GM19023 (cell line): ENCODE results near the gene ST8SIA3.

Experiments
- ATAC-seq: cut with Tn5 transposase; IDR thresholded peaks from one replicate; pipeline ENCODE4 v1.9.1; 2021; ENCODE audit warnings: mild to moderate bottlenecking, moderate library complexity; ENCODE audit not compliant: unreplicated experiment

The ST8SIA3 gene

GRCh38 chr18:57352271-57352701 is at the start of gene ST8SIA3:
Gene ST8SIA3, plus strand, starts transcription at chr18:57352557. Its CDS starts 290 bp downstream, at chr18:57352847.
- no peak for ATAC-seq

DNA sequence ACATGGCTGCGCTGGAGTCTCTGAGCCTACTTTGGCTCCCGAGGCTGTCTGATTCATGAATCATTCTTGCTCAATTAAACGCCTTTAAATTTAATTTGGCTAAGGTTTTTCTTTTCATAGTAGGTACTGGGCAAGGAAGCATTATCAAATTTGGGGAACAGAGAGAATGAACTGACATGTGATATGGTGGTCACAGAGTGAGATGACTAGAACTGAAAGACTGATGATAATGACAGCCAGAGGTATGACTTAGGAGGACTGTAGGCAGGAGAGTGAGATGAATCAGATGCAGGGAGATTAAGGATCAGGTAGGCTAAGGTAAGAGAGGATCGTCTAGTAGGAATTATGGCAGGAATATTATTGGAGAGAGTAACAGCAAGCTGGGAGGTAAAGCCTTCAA is 40.9 kb upstream of the ST8SIA3 start:
- no peak for ATAC-seq

DNA sequence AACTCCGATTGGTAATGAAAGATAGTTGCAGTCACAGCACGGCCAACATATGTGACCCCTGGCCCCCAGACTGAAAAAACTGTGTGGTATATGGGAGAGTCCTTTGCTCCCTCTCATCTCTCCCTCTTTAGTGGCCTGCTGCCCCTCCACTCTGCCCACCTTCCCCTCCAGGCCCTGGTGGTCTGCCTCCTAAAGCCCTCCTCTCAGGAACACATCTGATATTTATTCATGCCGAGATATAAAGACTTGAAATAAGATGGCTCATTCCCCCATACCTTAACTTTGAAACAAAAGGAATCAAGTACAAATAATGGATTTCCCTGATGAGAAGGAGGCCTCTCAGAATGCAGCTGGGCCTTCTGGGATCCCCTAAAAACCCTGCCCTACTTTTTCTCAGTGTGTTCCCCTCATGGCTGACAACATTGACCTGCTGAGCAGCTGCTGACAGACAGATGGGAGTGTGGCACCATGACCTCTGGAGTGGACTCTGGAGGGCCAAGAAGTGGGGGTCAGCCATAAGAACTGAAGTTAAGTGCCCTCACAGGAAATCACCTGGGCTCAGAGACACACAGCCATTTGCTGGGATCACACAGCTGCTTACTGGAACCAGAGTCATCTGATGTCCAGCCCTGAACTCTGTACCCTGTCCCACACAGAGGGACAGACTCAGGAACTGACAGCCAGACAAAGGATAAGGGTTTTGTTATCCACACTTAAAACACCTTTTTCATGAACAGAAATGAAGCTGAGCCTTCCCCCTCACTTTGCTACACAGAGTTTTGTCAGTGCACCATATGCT is 39.8 kb upstream of the ST8SIA3 start:
- no peak for ATAC-seq

GRCh38 chr18:57320603-57321002 is 31.8 kb upstream of the ST8SIA3 start:
- ATAC-seq = no peak

DNA sequence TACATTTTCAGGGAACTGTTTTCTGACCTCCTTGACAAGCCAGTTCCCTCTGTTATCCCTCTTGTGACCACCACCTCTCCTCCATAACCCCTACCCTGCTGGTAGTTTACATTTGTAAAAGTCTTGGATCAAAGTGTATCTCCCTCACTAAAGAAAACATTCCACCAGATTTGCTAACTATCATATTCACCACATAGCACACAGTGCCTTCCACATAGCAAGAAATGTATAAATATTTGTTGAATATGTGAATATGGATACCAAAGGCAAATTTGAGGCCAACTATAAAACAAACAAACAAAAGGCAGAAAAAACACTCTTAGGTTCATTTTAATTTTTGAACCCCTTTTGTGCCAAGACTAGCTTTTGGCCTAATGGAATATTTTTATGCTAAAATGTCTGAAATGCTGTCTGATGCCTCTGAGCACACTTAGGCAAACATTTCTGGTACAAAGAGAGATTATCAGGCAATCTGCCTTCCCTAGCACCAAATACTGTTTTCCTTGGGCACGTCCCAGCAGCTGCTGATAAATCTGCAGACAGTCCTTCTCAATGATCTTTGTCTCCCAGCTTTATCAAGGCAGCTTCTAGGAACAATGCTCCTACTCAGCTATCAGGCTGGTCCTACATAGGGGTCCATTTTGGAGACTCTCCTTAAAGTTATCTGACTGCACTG is 26.7 kb upstream of the ST8SIA3 start:
- ATAC-seq = no peak

GRCh38 chr18:57326718-57327323 is 25.5 kb upstream of the ST8SIA3 start:
- no peak for ATAC-seq

GRCh38 chr18:57328665-57329064 is 23.7 kb upstream of the ST8SIA3 start:
- ATAC-seq = no peak

GRCh38 chr18:57329856-57330255 is 22.5 kb upstream of the ST8SIA3 start:
- ATAC-seq = no peak

- no peak for ATAC-seq
Measured at GRCh38 chr18:57331718-57332117, 20.6 kb upstream of the ST8SIA3 start.

DNA sequence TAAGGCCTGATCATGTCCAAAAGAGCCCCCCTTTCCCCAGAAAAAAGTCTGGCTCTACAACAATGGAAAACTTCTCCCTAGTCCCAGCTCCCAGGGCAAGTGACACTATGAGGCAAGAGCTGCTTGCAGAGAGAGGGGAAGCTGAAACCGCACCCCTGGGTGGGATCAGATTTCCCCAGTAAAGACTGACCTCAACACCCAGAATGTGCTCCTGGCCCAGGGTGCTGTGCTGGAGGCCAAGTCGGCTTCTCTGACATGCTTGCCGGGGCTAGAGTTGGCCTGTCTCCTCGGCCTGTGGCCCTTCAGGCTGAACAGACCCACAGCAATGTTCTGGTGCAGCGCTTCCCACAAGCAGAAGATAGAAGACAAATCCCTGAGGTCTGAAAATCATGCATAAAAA is 18.4 kb upstream of the ST8SIA3 start:
- ATAC-seq = no peak

GRCh38 chr18:57334383-57334782 is 18.0 kb upstream of the ST8SIA3 start:
- no peak for ATAC-seq

DNA sequence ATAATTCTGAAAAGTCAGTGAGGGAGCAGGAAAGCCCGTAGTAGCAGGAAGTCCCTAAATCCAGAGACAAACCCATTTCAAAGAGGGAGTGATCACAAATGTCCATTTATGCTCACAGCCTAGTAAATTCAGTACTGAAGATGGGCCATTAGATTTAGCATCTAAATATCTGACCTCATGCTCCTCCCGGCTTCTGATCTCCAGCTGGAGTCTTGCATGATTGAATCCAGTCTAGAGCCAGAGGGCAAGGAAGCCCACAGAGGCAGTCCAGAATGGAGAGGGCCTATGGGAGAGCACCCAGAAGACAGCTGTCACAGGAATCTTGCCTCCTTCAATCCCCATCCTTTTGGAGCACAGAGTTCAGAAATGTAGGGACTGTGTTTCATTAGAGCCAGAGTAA is 16.0 kb upstream of the ST8SIA3 start:
- no peak for ATAC-seq

- ATAC-seq = no peak
Measured at GRCh38 chr18:57337890-57338289, 14.5 kb upstream of the ST8SIA3 start.

DNA sequence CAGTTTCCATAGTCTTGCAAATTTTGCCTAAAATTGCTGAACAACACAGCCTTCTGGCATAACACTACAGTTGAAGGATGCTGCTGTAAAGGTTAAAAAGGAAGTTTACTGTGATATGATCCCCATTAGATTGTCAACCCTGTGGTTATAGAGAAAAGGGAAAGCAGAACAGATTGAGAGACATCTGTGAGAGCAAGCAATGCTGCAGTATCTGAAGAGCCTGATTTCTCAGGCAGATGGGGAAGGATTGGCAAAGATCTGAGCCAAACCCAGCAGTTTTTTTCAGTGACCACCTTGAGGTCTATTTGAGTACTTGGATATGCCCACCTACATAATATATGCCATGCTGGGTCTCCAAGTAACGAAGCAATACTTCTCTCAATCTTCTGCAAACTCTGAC is 8.5 kb upstream of the ST8SIA3 start:
- no peak for ATAC-seq

GRCh38 chr18:57346876-57347275 is 5.5 kb upstream of the ST8SIA3 start:
- no peak for ATAC-seq

DNA sequence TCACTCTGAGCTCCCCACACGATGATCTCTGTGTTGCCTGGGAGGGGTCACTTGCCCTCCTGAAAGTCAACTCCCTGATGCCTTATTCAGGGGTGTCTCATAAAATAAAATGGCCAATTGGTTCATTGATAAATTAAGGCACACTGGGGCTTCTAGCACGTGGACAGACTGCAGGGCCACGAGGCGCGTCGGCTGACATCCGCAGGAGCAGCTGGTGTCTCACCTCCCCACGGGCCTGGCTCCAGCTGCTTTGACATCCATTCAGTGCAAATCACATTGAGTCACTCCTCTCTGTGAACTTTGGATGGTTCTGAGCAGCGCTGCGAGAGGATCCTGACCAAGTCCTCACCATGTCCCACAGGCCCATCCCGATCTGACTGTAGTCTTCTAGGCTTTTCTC is 4.6 kb upstream of the ST8SIA3 start:
- ATAC-seq = no peak

- ATAC-seq = no peak
Measured at GRCh38 chr18:57352761-57353136, 392 bp downstream of the ST8SIA3 start.

DNA sequence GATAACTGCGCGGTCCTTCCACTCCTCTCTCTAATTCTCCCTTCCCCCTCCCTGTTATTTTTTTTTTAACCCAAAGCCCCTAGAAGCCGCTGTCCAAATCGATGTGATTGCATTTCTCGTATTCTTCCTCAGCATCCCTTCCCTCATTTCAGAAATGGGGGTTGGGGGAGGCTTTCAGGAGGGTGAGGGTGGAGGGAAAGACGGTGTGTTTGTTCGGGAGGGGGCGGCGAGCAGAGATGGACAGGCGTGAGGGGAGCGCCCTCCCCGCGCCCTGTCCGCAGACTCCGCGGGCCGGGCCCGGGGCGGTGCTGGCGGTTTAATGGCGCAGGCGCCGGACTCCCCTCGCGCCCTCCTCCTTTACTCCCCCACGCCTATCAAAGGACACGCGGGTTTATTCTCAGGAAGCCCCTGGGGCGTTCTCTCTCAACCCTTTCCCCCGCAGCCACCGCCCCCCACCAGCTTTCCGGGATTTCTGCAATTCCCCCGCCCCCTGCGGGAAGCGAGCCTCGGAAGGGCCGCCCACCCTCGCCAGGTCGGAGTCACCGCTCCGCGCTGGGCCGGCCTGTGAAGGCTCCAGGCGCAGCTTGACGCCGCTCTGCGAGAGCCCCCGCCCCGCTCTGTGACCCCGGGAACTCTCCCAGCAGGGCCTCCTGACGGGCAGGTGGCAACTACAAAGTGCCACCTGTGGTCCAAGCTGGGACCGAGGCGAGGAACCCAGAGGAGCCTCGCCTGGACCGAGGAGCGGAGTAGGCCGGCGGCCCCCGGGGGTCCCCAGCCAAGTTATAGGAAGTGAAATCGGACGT is 981 bp downstream of the ST8SIA3 start:
- ATAC-seq = no peak

GRCh38 chr18:57353940-57354461 is 1.6 kb downstream of the ST8SIA3 start:
- ATAC-seq = no peak

DNA sequence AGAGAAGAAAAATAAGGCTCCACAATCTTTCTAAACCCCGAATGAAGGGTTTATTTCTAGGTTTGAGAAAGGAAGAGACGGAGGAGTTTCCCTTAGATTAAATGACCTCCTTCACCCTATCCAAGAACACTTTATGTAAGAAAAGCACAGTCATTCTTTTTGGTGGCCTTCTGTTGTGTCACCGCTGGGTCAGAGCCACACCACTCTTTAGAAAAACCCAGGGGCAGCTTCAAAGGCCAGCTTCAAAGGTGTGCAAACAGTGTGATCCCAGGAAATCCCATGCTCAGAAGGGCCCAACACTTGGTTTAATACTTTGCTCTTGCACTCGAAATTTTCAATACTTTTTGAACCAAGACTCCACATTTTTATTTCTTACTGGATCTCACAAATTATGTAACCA is 7.1 kb downstream of the ST8SIA3 start:
- ATAC-seq = no peak

DNA sequence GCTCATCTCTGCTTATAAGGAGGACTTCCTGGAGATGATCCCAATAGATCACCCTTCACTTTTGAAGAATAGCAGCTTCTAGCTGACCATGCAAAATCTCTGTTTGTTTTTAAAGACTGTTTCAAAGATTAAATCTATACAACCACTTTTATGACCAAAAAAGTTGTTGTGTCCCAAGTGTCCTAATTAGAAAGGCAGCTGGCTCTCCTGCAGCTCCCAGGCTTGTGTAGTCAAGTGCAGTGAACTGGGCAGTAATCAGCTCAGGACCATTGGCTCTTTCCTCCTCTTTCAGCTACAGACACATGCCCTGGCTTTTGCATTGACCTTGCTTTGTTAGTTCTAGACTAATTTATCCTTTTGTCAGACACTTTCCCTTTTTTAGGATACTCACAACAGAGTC is 10.4 kb downstream of the ST8SIA3 start:
- ATAC-seq = no peak
